DND-41 (cell line): Measurements from ENCODE around the gene PNCK.

Source experiments
- ATAC-seq: fragments of 200-7000 bp; cut with Tn5 transposase; 3 replicates; pipeline ENCODE4 v1.9.1; 2021; ENCODE audit warnings: low read depth; ENCODE audit not compliant: insufficient read depth
- DNase-seq: peaks from one replicate; pipeline ENCODE4 v3.0.0-alpha.2; 2020
- H2AFZ ChIP-seq: 2 replicates; pipeline ENCODE4 v1.6.0; 2012; ENCODE audit warnings: low read depth, low read length
- H3K27ac ChIP-seq: 2 replicates; pipeline ENCODE4 v1.5.1; 2012; ENCODE audit warnings: low read length, inconsistent platforms
- H3K27me3 ChIP-seq: fragments of 200-600 bp; sonication (generic); 2 replicates; pipeline ENCODE4 v1.6.0; 2012; ENCODE audit warnings: low read length, mild to moderate bottlenecking, inconsistent platforms; ENCODE audit not compliant: insufficient read depth, poor library complexity
- H3K36me3 ChIP-seq: 2 replicates; pipeline ENCODE4 v1.5.1; 2012; ENCODE audit warnings: low read length, inconsistent platforms; ENCODE audit not compliant: insufficient read depth
- H3K4me1 ChIP-seq: 2 replicates; pipeline ENCODE4 v1.5.1; 2012; ENCODE audit warnings: mild to moderate bottlenecking, low read length; ENCODE audit not compliant: insufficient read depth
- H3K4me2 ChIP-seq: 2 replicates; pipeline ENCODE4 v1.6.0; 2012; ENCODE audit warnings: mild to moderate bottlenecking, moderate library complexity, low read length, inconsistent platforms; ENCODE audit not compliant: insufficient read depth
- H3K4me3 ChIP-seq, 2 experiments: fragments of 200-600 bp in 1 of 2; shearing (Covaris generic) in 1 of 2; 2 replicates each; pipeline ENCODE4 v1.5.1; 2012 to 2016; ENCODE audit warnings: inconsistent platforms in 2 of 2, low read length in 2 of 2, mild to moderate bottlenecking in 2 of 2, low read depth in 1 of 2, moderate library complexity in 1 of 2
- H3K79me2 ChIP-seq: 2 replicates; pipeline ENCODE4 v1.6.0; 2012; ENCODE audit warnings: low read length, inconsistent platforms; ENCODE audit not compliant: insufficient read depth
- H3K9ac ChIP-seq: 2 replicates; pipeline ENCODE4 v1.6.0; 2012; ENCODE audit warnings: low read depth, mild to moderate bottlenecking, inconsistent platforms, low read length, moderate library complexity
- H3K9me3 ChIP-seq: 2 replicates; pipeline ENCODE4 v1.5.1; 2012; ENCODE audit warnings: low read length, moderate library complexity, mild to moderate bottlenecking, inconsistent platforms; ENCODE audit not compliant: insufficient read depth, severe bottlenecking
- H4K20me1 ChIP-seq: 2 replicates; pipeline ENCODE4 v1.6.0; 2012; ENCODE audit warnings: low read length; ENCODE audit not compliant: insufficient read depth
- CTCF ChIP-seq: IDR thresholded peaks from 2 replicates; pipeline ENCODE4 v1.5.1; 2012; ENCODE audit warnings: borderline replicate concordance, low read length, moderate library complexity, mild to moderate bottlenecking; ENCODE audit not compliant: poor library complexity, severe bottlenecking; ENCODE audit errors: extremely low read depth
- EZH2 ChIP-seq: IDR thresholded peaks from 3 replicates; pipeline ENCODE4 v1.6.1; 2012; ENCODE audit warnings: borderline replicate concordance, low read depth, mild to moderate bottlenecking, moderate library complexity, low read length, inconsistent platforms; ENCODE audit not compliant: severe bottlenecking

PNCK gene

GRCh38 chrX:153628129-153628528 lies 45.5 kb downstream of the PNCK start:
- no peak overlapping the region for H3K4me2 ChIP-seq
- DNase-seq (no peak), ATAC-seq (no peak)
- no peaks in the 10 kb centered on the region for H3K27me3 ChIP-seq
- no peak overlapping the region for H3K27ac ChIP-seq
- H3K9ac ChIP-seq: no peak overlapping the region
- no peak overlapping the region for H3K4me3 ChIP-seq
- H2AFZ ChIP-seq: no peak overlapping the region
- H3K79me2 ChIP-seq: no peaks in the 10 kb centered on the region
- no peaks in the 10 kb centered on the region for H4K20me1 ChIP-seq
- H3K36me3 ChIP-seq: no peaks in the 10 kb centered on the region
- no peaks in the 10 kb centered on the region for H3K9me3 ChIP-seq
- no peaks in the 10 kb centered on the region for H3K4me1 ChIP-seq
- TF ChIP-seq CTCF (no peak), EZH2 (no peak)

GRCh38 chrX:153627675-153628111 lies 45.9 kb downstream of the PNCK start:
- Histone ChIP-seq H3K9ac (no peak overlapping the region), H3K79me2 (no peaks in the 10 kb centered on the region)

GRCh38 chrX:153626863-153627674 lies 46.5 kb downstream of the PNCK start:
- TF ChIP-seq CTCF (no peak), EZH2 (no peak)
- Histone ChIP-seq H3K9me3 (no peaks in the 10 kb centered on the region), H3K4me3 (no peak overlapping the region), H3K4me1 (no peaks in the 10 kb centered on the region), H2AFZ (no peak overlapping the region), H3K4me2 (no peak overlapping the region), H3K36me3 (no peaks in the 10 kb centered on the region), H4K20me1 (no peaks in the 10 kb centered on the region), H3K27ac (no peak overlapping the region), H3K27me3 (no peaks in the 10 kb centered on the region), H3K79me2 (no peaks in the 10 kb centered on the region), H3K9ac (no peak overlapping the region)
- ATAC-seq (no peak), DNase-seq (no peak)

More at GRCh38 chrX:153627675-153628111, 45.9 kb downstream of the PNCK start:
- H3K9me3 ChIP-seq: no peaks in the 10 kb centered on the region
- no peak overlapping the region for H2AFZ ChIP-seq
- no peak overlapping the region for H3K4me3 ChIP-seq
- H3K4me2 ChIP-seq: no peak overlapping the region
- H3K4me1 ChIP-seq: no peaks in the 10 kb centered on the region
- TF ChIP-seq EZH2: no peak
- no peak for TF ChIP-seq CTCF
- no peaks in the 10 kb centered on the region for H3K36me3 ChIP-seq
- no peaks in the 10 kb centered on the region for H3K27me3 ChIP-seq
- ATAC-seq (no peak), DNase-seq (no peak)
- no peaks in the 10 kb centered on the region for H4K20me1 ChIP-seq
- no peak overlapping the region for H3K27ac ChIP-seq
